HepG2 (cell line): ENCODE data around the gene RFX2.

Experiments used
- AGO2 ChIP-seq: fragments of 200-400 bp; formaldehyde crosslinking; optimal IDR thresholded peaks from 2 replicates; pipeline ENCODE3; 2017; ENCODE audit warnings: mild to moderate bottlenecking, low read depth, low read length, moderate library complexity
- BHLHE40 ChIP-seq: IDR thresholded peaks from 2 replicates; pipeline ENCODE4 v1.6.1; 2011; ENCODE audit warnings: low read length, improper control_type of control experiment
- CTCF ChIP-seq: sonication (generic); formaldehyde crosslinking; IDR thresholded peaks from 2 replicates; pipeline ENCODE4 v1.5.0; 2020; ENCODE audit warnings: mild to moderate bottlenecking, missing genetic modification reagents, moderate library complexity
- POLR2AphosphoS5 ChIP-seq: IDR thresholded peaks from 2 replicates; pipeline ENCODE4 v1.6.1; 2012; ENCODE audit warnings: low read depth, low read length
- ZFP41 ChIP-seq: sonication (generic); formaldehyde crosslinking; IDR thresholded peaks from 2 replicates; pipeline ENCODE4 v1.4.0; 2020; ENCODE audit warnings: mild to moderate bottlenecking, missing genetic modification reagents, borderline replicate concordance
- ZFP82 ChIP-seq: sonication (generic); formaldehyde crosslinking; IDR thresholded peaks from 2 replicates; pipeline ENCODE4 v1.5.1; 2020; ENCODE audit warnings: mild to moderate bottlenecking, missing genetic modification reagents, borderline replicate concordance

DNA sequence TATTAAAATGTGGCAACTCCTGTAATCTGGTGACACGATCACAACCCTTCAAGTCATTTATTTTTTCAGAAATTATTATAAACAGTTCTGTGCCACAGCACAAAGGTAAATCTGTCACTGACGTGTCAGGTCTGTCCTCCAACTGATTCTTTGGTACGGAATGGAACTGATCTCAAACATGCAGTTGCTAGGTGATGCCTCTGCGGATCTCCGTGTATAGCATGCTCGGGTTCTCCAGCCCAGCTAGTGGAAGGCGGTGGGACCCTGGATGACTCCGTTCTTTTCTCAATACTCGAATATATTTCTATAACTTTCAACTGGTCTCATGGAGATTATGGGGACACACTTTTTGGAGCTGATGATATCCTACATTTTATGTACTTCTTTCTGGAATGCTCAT is 143.4 kb downstream of the RFX2 start:
- TF ChIP-seq POLR2AphosphoS5: no peak
- no peak for TF ChIP-seq CTCF (CRISPR knock-in tag)
- TF ChIP-seq BHLHE40: no peak
- no peak for TF ChIP-seq ZFP82 (CRISPR knock-in tag)
- TF ChIP-seq AGO2: no peak
- no peak for TF ChIP-seq ZFP41
